Inferior parietal cortex (tissue), 1 donor: Measurements from ENCODE around the gene WDR37.
A peak's percentile ranks its signal among the peaks of the same experiment; 100 is the strongest.
"Not testable (repeated sequence)": the region's sequence is repeated elsewhere in the genome, so short reads cannot be mapped to it uniquely, and the experiment has no call there.

Experiments
- DNase-seq: peaks from one replicate; pipeline ENCODE4 v3.0.0-alpha.2; 2016; ENCODE audit errors: extremely low spot score

Gene WDR37

DNA sequence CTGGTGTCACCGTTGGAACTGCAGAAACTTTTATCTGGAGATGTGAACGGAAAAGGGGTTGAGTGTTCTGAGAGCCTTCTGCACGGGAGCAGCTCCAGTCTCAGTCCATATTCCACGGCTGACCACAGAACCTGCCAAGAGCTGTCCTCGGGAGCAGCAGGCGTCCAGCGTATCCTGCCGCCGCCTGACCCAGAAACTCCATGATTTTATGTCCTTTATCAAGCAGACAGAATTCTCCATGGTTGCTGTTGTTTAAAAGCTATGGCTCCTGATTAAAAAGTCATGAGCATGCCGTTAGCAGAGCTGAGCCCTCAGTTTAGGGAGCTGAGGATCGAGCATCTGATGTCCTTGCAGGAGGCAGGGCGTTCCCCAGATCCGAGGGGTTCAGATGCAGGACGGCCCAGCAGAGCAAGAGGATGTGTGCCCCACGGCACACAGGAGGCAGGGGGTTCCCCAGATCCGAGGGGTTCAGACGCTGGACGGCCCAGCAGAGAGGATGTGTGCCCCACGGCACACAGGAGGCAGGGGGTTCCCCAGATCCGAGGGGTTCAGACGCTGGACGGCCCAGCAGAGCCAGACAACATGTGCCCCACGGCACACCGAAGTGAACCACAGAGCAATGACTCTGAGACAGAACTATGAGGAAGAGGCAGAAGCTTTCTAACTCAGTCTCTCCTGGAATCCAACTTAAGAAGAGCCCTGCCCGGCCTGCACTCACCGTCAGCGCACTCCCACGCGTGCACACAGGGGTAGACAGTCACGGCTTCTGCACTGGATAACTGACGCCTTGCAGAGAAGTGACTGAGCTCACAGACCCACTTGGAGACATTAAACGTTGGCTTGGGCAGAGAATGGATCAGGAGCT, 96.4 kb downstream of the WDR37 start:
- DNase-seq = no peak

DNA sequence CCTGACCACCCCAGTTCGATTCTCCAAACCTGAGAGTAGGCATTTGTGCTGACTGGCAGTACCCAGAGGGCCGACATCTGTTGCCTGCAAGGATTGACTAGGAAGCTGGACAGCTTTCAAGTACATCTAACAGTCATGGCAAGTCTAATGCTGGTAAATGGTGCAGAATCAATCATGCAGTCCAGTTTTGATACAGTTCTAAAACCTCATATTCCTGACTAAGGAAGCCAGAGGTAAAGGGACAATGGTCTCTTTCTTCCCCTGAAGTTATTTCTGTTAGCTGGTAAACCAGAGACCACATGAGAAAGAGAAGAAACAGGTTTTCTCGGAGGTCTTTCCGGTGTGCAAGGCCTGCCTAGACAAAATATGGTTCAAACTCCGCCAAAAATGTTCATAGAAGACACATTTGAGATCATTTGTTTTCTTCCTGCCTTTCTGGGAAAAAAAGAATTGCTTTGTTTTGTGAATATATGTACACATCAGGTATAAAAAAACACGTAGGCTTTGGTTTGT, 97.1 kb downstream of the WDR37 start:
- no peak for DNase-seq

DNA sequence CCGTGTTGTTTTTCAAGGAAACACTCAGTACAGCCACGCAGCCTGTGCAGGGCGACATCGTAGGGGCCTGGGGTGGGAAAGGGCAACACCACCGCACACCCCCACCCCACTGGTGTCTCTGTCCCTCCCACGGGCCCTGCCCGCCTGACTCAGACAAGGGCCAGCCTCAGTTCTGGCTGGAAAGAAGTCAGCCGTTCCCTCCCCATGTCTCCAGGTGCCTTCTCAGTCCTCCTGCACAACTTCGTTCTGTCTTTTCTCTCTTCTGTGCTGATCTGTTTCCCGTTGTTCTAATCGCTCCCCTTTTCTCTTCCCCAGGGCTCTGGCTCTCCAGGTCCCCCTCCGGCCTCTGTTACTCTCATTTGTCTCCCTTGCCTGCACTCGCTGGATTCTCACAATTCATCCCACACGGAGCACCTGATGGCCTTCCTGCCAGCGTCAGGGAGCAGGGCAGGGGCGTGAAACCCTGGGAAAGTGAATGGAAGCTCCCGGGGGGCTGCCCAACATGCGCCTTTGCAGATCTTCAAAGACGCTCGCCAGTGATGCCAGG, 97.7 kb downstream of the WDR37 start:
- DNase-seq = no peak

DNA sequence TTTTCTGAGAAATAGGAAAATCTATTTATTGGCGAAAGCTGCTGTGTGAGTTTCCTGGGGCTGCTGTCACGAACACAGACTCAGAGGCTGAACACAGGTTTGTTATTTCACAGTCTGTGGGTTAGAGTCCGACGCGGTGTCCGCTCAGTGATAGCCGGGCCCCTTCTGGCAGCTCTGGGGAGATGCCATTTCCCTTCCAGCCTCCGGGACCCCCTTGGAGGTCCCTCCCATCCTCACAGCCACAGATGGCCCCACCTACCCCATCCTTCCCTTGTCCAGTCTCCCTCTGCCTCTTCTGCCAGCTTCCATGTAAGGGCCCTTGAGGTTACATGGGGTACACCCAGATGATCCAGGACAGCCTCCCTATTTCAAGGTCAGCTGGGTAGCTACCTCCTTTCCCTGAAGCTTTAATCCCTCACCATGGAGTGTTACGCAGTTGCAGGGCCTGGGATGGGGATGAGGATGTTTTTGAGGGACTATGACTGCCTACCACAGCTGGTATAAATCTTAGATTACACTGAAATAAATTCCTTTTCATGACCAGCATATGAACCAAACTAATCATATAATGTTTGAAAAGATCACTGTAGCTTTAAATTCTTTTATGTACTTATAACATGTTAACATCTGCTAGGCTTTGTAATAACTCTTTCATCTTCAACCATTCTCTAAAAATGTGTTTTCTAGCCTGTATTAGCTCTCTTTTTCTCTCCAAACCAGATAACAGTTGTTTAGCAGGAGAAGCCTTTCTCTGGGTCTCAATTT, 98.5 kb downstream of the WDR37 start:
- DNase-seq = no peak

DNA sequence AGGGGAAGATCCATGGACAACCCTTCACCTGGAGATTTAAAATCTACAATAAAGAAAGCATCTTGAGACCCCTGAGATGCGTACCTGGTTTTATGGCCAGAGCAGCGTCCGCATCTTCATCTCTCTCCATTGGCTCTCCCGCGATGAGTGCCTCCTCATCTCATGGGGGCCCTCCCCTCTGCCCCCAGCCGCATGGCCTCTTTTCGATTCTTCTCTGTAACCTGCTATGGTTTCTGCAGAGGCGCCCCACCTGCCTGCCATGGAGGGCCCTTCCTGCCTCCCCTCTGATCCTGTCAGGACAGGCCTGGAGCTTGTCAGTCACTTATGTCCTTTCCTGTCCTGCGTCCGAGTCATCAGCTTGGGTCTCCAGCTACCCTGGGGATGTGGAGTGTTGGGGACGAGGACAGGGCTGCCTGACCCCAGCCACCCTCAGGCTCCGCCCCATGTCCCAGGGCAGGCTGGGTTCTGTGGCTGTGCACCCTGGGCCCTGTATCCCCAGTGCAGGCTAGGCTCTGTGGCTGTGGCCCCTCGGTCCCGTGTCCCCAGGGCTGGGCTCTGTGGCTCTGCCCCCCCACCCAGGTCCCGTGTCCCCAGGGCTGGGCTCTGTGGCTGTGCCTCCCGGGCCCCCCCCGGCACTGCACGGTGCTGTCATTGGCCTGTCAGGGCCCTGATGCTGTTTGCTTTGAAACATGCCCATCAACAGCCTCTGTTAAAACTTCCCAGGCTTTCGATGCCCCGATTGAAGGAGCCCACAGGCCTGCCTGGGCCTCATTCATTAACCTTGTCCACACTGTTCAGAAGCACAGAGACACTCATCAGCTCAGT, 99.8 kb downstream of the WDR37 start:
- no peak for DNase-seq

DNA sequence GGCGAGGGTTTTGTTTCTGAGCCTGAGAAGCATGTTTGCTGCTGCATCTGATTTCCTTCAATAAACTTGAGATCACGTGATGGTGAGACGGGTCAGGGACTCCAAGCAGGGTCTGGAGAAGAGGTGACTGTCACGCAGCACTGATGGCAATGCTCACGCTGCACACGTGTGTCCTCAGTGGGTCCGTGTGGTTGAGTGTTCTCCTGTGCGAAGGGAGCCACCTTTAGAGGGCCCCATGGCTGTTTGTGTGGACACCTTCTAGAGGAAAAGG, 100.4 kb downstream of the WDR37 start:
- DNase-seq = no peak

DNA sequence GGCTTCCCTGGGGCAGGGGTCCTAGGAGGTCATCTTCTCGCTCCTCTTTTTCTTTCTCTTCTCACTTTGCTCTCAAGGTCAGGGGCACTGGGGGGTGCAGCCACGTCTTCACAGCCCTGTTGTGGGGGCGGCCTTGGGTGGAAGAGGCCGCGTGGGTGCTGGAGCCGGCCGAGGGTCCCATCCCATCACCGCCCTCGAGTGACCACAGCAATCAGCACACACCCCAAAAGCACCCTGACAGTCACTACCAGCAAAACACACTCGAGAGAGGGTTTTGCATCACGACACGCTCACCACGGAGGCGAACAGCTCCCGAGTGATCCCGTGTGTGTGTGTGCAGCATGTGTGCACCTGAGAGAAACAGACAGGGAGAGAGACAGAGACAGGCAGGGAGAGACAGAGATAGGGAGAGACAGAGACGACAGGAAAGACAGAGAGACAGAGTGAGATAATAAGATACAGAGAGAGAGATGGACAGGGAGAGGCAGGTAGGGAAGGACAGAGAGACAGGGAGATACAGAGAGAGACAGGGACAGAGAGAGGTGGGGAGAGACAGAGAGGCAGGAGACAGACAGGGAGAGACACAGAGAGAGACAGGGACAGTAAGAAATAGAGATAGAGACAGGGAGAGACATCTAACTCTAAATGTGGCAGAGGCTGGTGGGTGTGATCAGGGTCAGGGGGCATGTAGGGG, 100.9 kb downstream of the WDR37 start:
- DNase-seq = no peak

DNA sequence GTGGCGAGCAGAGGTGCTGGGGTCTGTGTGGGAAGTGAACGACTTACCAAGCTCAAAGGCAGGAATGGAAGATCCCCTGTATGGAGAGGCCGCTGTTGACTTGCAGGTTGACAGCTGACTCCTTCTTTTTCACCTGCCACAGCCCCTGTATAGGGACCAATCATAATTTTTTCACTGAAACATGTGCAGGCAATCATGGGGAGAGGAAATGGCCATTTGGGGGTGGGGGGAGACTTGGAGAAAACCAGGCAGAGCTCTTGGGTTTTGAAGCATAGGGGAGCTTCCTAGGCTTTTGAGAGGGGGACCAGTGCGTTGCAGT, 101.4 kb downstream of the WDR37 start:
- DNase-seq = no peak

DNA sequence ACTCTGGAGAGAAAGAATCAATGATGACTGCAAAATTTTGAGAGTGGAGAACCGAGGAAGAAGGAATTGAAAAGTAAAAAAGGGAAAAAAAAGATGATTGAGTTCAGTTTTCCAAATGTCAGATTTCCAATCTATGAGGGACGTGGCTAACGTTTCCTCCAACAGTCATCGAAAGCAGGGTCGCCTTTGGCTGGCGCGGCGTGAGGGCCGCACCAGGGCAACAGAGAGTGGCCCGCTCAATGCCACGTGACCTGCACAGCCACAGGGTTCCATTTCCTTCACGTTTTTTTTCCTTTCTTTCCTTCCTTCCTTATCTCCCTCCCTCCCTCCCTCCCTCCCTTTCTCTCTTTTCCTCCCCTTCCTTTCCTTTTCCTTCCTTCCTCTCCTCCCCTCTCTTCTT, 101.9 kb downstream of the WDR37 start:
- DNase-seq = no peak

DNA sequence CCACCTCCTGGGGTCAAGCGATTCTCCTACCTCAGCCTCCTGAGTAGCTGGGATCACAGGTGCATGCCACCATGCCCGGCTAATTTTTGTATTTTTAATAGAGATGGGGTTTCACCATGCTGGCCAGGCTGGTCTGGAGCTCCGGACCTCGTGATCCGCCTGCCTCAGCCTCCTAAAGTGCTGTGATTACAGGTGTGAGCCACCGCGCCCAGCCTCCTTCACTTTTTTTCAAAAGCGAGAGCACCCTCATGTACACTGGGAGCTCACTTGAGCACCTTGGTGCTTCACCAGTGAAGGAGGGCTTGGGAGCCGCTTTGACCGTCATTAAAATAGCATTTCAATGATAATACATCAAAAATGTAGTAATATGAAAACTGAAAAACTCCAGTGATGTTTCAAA, 102.4 kb downstream of the WDR37 start:
- DNase-seq = not testable (repeated sequence)

DNA sequence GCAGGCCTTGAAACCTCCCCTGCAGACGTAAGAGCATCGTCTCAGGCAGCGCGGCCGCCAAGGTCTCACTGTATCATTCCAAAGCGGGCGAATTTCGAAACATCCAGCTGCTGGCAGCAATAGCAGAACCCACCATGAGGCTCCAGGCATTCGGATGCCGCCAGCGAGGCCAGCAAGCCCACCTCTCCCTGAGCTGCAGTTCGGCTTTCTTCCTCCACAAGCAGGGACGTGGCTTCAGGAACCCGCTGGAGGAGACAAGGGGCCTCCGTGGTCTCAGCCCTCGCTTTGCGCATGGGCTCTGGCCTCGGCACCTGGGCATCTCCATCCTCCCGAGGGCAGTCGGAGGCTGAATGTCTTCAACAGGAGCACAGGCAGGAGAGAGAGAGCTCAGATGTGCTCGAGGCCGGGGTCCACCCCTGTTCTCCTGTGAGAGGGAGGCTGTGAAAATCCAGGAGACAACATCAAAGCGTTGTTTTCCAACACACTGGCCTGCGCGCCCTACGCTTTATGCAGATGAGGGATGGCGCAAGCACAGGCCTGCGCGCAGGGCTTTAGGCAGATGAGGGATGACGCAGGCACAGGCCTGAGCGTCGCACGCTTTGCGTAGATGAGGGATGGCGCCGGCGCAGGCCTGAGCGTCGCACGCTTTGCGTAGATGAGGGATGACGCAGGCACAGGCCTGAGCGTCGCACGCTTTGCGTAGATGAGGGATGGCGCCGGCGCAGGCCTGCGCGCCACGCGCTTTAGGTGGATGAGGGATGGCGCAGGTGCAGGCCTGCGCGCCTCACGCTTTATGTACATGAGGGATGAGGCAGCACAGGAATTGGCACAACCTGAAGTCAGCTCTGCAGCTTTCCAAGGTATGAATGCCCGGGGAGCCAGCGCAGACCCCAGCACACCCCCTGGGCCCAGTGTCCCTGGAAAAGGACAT, 103.2 kb downstream of the WDR37 start:
- no peak for DNase-seq

DNA sequence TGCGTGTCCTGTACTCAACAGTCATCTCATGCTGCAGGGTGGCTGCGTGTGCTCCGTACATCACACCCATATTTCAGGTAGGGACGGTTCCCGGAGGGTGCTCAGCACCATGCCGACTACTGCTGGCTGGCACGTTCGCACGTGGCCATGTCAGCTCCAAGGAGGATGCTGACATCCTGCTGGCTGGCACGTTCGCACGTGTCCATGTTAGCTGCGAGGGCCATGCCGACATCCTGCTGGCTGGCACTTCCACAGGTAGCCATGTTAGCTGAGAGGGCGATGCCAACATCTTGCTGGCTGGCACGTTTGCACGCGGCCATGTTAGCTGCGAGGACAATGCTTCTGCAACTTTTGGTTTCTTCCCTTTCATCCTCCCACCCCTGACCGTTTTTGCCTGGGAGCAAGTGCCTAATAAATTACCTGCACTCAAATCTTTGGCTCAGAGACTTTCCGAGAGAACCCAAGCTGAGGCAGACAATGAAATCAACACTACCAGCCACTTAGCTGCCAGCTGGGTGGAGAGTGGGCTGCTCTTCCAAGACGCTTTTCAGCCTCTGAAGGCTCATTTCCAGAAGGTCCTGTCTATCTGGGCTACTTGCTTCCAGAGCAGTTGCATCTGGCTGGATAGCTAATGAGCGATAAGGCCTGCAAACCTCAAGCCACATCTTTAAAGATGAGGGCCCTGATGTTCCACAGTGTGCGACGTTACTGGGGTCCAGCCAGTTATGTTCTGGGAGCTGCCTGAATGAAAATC, 104.6 kb downstream of the WDR37 start:
- DNase-seq = no peak

DNA sequence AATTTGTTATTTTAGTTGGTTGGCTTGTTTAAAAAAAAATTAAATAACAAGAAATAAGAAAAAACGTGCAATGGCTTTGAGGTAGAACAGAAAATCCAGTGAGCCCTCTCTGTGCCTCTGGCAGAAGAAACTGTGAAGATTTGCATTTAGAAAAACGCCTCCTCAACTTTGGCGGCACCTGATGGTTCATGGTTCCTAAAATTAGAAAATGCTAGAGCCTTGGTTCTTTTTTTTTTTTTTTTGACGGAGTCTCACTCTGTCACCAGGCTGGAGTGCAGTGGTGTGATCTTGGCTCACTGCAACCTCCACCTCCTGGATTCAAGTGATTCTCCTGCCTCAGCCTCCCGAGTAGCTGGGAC, 105.1 kb downstream of the WDR37 start:
- DNase-seq = peak; percentile 38

DNA sequence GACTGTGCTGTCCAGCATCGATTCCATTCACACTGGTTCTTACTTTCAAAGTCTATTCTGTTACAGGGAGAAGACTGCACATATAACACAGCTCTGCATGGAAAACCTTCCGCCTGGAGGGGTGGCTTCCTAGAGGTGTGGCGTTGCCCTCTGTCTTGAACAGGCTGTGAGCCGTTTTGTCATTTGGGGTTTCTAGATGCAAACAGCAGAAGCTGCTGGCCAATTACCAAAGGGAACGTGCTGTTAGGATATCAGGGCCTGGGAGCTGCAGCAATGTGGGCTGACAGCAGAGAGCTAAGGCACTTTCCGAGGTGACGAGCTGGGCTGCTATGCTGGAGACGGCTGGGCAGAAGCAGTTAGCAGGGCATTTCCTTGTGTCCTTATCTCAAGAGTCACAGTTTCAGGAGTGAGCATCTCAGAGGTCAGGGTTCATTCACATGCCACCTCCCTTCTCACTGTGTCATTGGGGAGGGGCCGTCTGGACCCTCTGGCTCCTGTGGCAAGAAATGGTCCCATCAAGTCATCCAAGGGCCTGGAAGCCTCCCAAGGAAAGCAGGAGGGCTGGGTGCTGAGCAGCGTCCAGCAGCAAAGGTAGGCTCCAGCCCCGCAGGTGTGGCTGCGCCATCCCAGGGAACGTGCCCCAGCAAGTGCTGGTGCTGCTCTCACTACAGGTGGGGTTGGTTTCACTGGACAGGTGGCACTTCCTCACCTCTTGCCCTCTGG, 106.5 kb downstream of the WDR37 start:
- no peak for DNase-seq

DNA sequence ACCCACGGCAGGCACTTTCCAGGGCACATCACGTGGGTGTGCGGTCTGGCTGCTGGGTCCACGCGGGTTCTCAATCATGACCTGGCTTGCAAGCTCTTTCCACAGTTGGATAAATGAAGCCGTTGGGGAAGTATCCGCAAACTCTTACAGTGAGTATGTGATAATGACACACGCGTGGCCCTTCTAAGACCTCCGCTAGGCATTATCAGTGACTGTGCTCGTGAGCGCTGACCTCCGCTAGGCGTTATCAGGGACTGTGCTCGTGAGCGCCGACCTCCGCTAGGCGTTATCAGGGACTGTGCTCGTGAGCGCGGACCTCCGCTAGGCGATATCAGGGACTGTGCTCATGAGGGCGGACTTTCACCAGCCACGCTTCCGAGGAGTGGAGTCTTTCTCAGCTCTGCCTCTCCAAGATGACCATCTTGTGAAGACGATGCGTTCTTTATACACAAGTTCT, 107.0 kb downstream of the WDR37 start:
- DNase-seq = no peak

DNA sequence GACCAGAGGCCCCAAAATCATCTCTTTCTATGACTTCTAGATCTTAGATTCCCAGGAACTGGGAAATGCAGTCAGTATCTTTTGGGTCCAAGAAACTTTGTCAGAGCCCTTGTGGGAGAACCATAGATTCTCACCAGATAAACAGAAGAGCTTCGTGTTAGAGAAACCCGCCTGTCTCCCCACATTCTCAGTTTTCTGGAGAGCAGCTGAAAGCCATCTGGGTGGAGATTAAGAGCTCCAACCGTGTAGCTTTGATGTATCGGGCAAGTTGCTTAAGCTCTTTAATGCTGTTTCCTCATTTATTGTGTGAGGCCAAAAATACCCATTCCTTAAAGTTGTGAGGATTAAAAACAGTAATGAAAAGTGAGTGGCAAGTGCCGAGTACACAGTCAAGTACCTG, 107.6 kb downstream of the WDR37 start:
- DNase-seq = no peak

DNA sequence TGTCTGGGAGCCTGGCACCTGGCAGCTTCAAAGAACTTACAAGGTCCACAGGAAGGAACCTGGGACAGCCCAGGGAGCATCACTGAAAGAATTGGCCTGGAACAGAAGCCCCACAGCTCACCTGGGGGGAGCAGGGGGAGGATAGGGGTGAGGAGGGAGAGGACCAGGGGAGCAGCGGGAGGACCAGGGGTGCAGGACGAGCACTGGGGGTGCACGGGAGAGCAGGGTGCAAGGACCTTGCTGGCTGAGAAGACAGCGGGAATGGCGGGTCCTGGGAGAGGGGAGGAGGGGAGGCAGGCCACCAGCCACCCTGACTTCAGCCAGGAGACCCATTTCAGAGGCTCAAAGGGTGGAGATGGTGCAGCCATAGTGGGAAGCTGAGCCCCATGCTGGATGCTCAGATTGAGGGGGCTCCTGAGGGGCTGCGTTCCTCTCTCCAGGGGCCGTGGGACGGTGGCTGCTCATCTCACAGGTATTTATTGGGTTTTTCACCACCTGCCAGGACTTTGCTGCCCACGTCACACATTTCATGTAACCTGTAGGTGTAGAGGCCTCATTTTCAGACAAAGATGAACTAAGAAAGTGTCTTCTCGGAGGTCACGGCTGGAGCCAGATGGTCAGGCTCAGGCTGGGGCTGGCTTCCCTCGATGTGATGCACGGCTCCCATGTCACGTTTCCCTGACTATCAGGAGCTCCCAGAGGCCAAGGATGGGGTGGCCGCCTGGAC, 110.1 kb downstream of the WDR37 start:
- DNase-seq = no peak

DNA sequence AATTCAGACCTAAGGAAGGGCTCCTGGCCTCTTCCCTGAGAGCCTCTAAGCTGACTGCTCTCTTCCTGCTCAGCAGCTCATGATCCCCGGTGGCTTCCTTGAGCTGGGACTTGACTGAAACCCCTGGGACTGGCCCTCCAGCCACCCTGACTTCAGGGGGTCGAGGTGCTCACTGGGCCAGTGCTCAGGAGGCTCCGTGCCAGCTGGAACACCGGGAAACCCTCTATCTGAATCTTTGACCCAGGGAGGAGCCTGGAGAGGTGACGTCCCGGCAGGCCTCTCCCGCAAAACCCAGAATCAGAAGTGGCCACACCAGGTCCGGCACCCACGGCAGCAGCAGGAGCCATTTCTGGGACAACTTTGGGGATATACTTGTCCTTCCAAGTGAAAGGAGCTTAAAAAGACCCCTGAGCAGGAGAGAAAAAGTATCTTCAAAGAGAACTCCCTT, 110.7 kb downstream of the WDR37 start:
- DNase-seq = no peak
